GM21576 (cell line): ENCODE results near the gene TMEM175.
"Not testable (repeated sequence)": the region's sequence is repeated elsewhere in the genome, so short reads cannot be mapped to it uniquely, and the experiment has no call there.

Experiments
- ATAC-seq: cut with Tn5 transposase; IDR thresholded peaks from one replicate; pipeline ENCODE4 v1.9.1; 2021; ENCODE audit warnings: mild to moderate bottlenecking, moderate library complexity; ENCODE audit not compliant: unreplicated experiment

Gene TMEM175

GRCh38 chr4:968221-968620, 36.0 kb downstream of the TMEM175 start:
- ATAC-seq: no peak

GRCh38 chr4:968621-969394, 36.5 kb downstream of the TMEM175 start:
- no peak for ATAC-seq

GRCh38 chr4:970046-970745, 37.9 kb downstream of the TMEM175 start:
- ATAC-seq: no peak

- no peak for ATAC-seq
These were observed 38.7 kb downstream of the TMEM175 start for GRCh38 chr4:970854-971520.

- ATAC-seq: no peak
These were observed 39.6 kb downstream of the TMEM175 start for GRCh38 chr4:971666-972500.

GRCh38 chr4:972651-973424, 40.6 kb downstream of the TMEM175 start:
- ATAC-seq: peak; percentile 42

GRCh38 chr4:973431-974397, 41.5 kb downstream of the TMEM175 start, which contains the start of gene DGKQ:
TSS of gene DGKQ (minus strand) at chr4:973569. CDS start at chr4:973482, 87 bp downstream.
- peak; percentile 54 for ATAC-seq

- ATAC-seq: no peak
These were observed 42.4 kb downstream of the TMEM175 start for GRCh38 chr4:974668-975067.

GRCh38 chr4:976016-976415, 43.8 kb downstream of the TMEM175 start:
- ATAC-seq: not testable (repeated sequence)

GRCh38 chr4:978957-979701, 46.9 kb downstream of the TMEM175 start:
- no peak for ATAC-seq

- ATAC-seq: no peak
These were observed 50.0 kb downstream of the TMEM175 start for GRCh38 chr4:982291-982690.

GRCh38 chr4:982814-983213, 50.6 kb downstream of the TMEM175 start:
- no peak for ATAC-seq

- no peak for ATAC-seq
These were observed 52.2 kb downstream of the TMEM175 start for GRCh38 chr4:984336-985054.

GRCh38 chr4:985123-985830, 53.0 kb downstream of the TMEM175 start:
- ATAC-seq: no peak

- ATAC-seq: peak; percentile 13
These were observed 54.2 kb downstream of the TMEM175 start for GRCh38 chr4:986428-986878.

- ATAC-seq: peak; percentile 64
These were observed 54.8 kb downstream of the TMEM175 start, which contains the start of gene IDUA for GRCh38 chr4:986879-987623. TSS of gene IDUA (plus strand) at chr4:987044. CDS start at chr4:987085, 41 bp downstream.
